Right atrium auricular region (tissue), 2 donors: ENCODE results near the gene BCL2L12. TPM values are rescaled to one million over a fixed set of nuclear protein-coding genes. Genes with fewer than 3 reads are reported as not detected.

ENCODE experiments used
- DNase-seq: peaks from one replicate; pipeline ENCODE4 v3.0.0-alpha.2; 2019; ENCODE audit warnings: low spot score
- H3K27ac ChIP-seq, 2 donors: fragments of 200-600 bp; sonication (generic); 1 replicate in 1 of 2; 2 replicates in 1 of 2; pipeline ENCODE4 v1.5.1; 2016 to 2019
- H3K27me3 ChIP-seq, 2 donors: fragments of 200-600 bp; sonication (generic); one replicate each; pipeline versions ENCODE4 v1.5.1 to v1.6.0; 2017 to 2019
- H3K36me3 ChIP-seq: fragments of 200-600 bp; sonication (generic); one replicate; pipeline ENCODE4 v1.5.1; 2016
- H3K4me1 ChIP-seq, 2 donors: fragments of 200-600 bp; sonication (generic); one replicate each; pipeline versions ENCODE4 v1.5.1 to v1.6.0; 2017 to 2019
- H3K4me3 ChIP-seq, 2 donors: fragments of 200-600 bp; sonication (generic); 1 replicate in 1 of 2; 2 replicates in 1 of 2; pipeline ENCODE4 v1.5.1; 2017 to 2019; ENCODE audit warnings: mild to moderate bottlenecking in 1 of 2, moderate library complexity in 1 of 2
- H3K9me3 ChIP-seq, 2 donors: fragments of 200-600 bp; sonication (generic); one replicate each; pipeline ENCODE4 v1.5.1; 2019
- total RNA-seq, 2 donors: library from RNA; depleted of rRNA; stranded (reverse); fragments of >200 nt; gene quantifications; one replicate each; pipeline ENCODE4 v1.1.0, GENCODE V29; 2016
- TF ChIP-seq, protein P1 (sequence below), 2 donors: fragments of 200-600 bp; sonication (generic); IDR thresholded peaks; one replicate each; pipeline ENCODE4 v1.5.1; 2019; ENCODE audit warnings: antibody characterized with exemption in 2 of 2

BCL2L12 gene
- total RNA-seq, 2 donors from 2014 or later = 5.7 to 6.5 TPM

DNA sequence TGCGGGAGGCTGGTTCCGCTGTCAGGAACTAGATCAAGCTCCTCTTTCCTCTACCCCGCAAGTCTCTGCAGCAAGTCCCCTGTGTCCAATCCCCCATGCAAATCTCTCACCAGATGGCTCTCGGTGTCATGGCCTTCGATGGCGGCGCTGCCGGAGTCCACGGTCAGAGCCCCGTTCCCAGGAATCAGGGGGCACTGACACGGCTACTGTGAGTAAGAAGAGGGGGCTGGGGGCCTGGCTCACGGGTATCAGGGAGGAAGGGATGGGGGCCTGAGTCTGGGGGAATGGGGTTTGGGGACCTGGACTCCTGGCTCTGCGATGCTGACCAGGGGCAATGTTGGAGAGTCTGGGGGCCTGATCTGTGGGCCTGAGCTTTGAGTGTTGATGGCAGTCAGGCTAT, 19.7 kb upstream of the BCL2L12 start:
- no peak for DNase-seq
- TF ChIP-seq, protein P1, sequence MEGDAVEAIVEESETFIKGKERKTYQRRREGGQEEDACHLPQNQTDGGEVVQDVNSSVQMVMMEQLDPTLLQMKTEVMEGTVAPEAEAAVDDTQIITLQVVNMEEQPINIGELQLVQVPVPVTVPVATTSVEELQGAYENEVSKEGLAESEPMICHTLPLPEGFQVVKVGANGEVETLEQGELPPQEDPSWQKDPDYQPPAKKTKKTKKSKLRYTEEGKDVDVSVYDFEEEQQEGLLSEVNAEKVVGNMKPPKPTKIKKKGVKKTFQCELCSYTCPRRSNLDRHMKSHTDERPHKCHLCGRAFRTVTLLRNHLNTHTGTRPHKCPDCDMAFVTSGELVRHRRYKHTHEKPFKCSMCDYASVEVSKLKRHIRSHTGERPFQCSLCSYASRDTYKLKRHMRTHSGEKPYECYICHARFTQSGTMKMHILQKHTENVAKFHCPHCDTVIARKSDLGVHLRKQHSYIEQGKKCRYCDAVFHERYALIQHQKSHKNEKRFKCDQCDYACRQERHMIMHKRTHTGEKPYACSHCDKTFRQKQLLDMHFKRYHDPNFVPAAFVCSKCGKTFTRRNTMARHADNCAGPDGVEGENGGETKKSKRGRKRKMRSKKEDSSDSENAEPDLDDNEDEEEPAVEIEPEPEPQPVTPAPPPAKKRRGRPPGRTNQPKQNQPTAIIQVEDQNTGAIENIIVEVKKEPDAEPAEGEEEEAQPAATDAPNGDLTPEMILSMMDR (IDR thresholded peaks at IDR 0.05) = no peak
- Histone ChIP-seq H3K36me3 (peaks cover 39% of the 10 kb centered on the region), H3K9me3 (no peaks in the 10 kb centered on the region), H3K27ac (no peak overlapping the region), H3K4me1 (peaks cover 0 to 38% of the 10 kb centered on the region in 2 donors), H3K4me3 (no peak overlapping the region), H3K27me3 (no peaks in the 10 kb centered on the region)

DNA sequence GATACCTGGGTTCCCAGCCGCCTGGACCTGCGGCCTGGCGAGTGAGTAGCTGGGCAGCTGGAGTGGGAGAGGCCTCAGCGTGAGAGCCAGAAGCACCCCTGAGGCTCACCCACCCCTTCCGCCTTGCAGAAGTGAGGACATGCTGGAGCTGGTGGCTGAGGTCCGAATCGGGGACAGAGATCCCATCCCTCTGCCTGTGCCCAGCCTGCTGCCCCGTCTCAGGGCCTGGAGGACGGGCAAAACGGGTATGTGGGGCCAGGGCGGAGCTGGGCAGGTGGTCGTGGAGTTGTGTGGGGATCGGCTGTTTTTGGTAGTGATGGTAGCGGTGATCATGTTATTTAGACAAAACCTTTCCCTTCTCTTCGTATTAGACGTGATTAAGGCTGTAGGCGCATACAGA, 19.1 kb upstream of the BCL2L12 start:
- Histone ChIP-seq H3K9me3 (no peaks in the 10 kb centered on the region), H3K4me3 (no peak overlapping the region), H3K27ac (no peak overlapping the region), H3K27me3 (no peaks in the 10 kb centered on the region), H3K4me1 (peaks cover 0 to 32% of the 10 kb centered on the region in 2 donors), H3K36me3 (peaks cover 44% of the 10 kb centered on the region)
- TF ChIP-seq, protein P1 (IDR thresholded peaks at IDR 0.05) = no peak
- no peak for DNase-seq

DNA sequence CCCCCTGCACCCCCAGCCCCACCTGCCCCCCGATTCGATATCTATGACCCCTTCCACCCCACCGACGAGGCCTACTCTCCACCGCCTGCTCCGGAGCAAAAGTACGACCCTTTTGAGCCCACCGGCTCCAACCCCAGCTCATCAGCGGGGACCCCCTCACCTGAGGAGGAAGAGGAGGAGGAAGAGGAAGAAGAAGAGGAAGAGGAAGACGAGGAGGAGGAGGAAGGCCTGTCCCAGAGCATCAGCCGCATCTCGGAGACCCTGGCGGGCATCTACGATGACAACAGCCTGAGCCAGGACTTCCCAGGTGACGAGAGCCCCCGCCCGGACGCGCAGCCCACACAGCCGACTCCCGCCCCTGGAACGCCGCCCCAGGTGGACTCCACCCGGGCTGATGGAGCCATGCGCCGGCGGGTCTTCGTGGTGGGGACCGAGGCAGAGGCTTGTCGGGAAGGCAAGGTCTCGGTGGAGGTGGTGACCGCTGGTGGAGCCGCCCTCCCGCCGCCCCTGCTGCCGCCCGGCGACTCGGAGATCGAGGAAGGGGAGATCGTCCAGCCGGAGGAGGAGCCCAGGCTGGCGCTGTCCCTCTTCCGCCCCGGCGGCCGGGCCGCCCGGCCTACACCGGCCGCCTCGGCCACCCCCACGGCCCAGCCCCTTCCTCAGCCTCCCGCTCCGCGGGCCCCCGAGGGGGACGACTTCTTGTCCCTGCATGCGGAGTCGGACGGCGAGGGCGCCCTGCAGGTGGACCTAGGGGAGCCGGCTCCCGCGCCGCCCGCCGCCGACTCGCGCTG, 14.5 kb upstream of the BCL2L12 start:
- H3K27me3 ChIP-seq = no peaks in the 10 kb centered on the region
- H3K36me3 ChIP-seq = peaks cover 82% of the 10 kb centered on the region
- no peak overlapping the region for H3K4me3 ChIP-seq
- no peak for DNase-seq
- TF ChIP-seq, protein P1 (IDR thresholded peaks at IDR 0.05) = no peak
- H3K27ac ChIP-seq = no peak overlapping the region
- no peaks in the 10 kb centered on the region for H3K4me1 ChIP-seq
- no peaks in the 10 kb centered on the region for H3K9me3 ChIP-seq

DNA sequence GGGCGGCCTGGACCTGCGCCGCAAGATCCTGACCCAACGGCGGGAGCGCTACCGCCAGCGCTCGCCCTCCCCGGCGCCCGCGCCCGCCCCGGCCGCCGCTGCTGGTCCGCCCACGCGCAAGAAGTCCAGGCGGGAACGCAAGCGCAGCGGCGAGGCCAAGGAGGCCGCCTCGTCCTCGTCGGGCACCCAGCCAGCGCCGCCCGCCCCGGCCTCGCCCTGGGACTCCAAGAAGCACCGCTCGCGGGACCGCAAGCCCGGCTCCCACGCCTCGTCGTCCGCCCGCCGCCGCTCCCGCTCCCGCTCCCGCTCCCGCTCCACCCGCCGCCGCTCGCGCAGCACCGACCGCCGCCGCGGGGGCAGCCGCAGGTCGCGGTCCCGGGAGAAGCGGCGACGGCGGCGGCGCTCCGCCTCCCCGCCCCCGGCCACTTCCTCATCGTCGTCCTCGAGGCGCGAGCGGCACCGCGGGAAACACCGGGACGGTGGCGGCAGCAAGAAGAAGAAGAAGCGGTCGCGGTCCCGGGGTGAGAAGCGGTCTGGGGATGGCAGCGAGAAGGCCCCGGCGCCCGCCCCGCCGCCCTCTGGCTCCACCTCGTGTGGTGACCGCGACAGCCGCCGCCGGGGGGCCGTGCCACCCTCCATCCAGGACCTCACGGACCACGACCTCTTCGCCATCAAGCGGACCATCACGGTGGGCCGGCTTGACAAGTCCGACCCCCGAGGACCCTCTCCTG, 13.7 kb upstream of the BCL2L12 start:
- Histone ChIP-seq H3K27me3 (no peaks in the 10 kb centered on the region), H3K4me1 (no peaks in the 10 kb centered on the region), H3K4me3 (no peak overlapping the region), H3K27ac (no peak overlapping the region), H3K36me3 (peaks cover 82% of the 10 kb centered on the region), H3K9me3 (no peaks in the 10 kb centered on the region)
- DNase-seq = no peak
- TF ChIP-seq, protein P1 (IDR thresholded peaks at IDR 0.05) = no peak

DNA sequence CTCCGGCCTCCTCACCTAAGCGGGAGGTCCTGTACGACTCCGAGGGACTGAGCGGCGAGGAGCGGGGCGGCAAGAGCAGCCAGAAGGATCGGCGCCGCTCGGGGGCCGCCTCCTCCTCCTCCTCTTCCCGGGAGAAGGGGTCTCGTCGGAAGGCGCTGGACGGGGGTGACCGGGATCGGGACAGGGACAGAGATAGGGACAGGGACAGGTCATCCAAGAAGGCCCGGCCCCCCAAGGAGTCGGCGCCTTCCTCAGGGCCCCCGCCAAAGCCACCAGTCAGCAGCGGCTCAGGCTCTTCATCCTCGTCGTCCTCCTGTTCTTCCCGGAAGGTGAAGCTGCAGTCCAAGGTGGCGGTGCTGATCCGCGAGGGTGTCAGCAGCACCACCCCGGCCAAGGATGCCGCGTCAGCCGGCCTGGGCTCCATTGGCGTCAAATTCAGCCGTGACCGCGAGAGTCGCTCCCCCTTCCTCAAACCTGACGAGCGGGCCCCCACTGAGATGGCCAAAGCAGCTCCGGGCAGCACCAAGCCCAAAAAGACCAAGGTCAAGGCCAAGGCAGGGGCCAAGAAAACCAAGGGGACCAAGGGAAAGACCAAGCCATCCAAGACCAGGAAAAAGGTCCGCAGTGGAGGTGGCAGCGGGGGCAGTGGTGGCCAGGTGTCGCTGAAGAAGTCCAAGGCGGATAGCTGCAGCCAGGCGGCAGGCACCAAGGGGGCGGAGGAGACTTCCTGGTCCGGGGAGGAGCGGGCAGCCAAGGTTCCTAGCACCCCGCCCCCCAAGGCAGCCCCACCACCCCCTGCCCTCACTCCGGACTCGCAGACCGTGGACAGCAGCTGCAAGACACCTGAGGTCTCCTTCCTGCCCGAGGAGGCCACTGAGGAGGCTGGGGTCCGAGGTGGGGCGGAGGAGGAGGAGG, 12.9 kb upstream of the BCL2L12 start:
- Histone ChIP-seq H3K4me3 (no peak overlapping the region), H3K36me3 (peaks cover 82% of the 10 kb centered on the region), H3K4me1 (no peaks in the 10 kb centered on the region), H3K27ac (no peak overlapping the region), H3K9me3 (no peaks in the 10 kb centered on the region), H3K27me3 (no peaks in the 10 kb centered on the region)
- no peak for DNase-seq
- TF ChIP-seq, protein P1 (IDR thresholded peaks at IDR 0.05) = no peak
